Activated T-helper 1 cell treated with anti-CD3 and anti-CD28 coated beads, Interleukin-12 subunit alpha, Interleukin-12 subunit beta, Interleukin-2, Interleukin-4 antibody, amounts not matched to agents 30 ng/mL and 10 ng/mL and 1 ng/mL, durations not matched to agents 14 hours and 24 hours and 36 hours (primary cell): ENCODE measurements around the gene TAF8. TPM values are rescaled to one million over a fixed set of nuclear protein-coding genes. Genes with fewer than 3 reads are reported as not detected.
A peak's percentile ranks its signal among the peaks of the same experiment; 100 is the strongest.
"Not testable (repeated sequence)": the region's sequence is repeated elsewhere in the genome, so short reads cannot be mapped to it uniquely, and the experiment has no call there.

ENCODE experiments used
- DNase-seq: peaks from one replicate; pipeline ENCODE4 v3.0.0; 2021; ENCODE audit warnings: low spot score
- H3K27ac Mint-ChIP-seq: one replicate; pipeline ENCODE4 v1.8.0; 2021; ENCODE audit warnings: mild to moderate bottlenecking, mixed read lengths
- H3K27me3 Mint-ChIP-seq: one replicate; pipeline ENCODE4 v1.8.0; 2022; ENCODE audit warnings: mild to moderate bottlenecking, moderate library complexity, mixed read lengths; ENCODE audit not compliant: insufficient read depth
- H3K36me3 Mint-ChIP-seq: one replicate; pipeline ENCODE4 v1.8.0; 2021; ENCODE audit warnings: low read depth, mixed read lengths
- H3K4me1 Mint-ChIP-seq: one replicate; pipeline ENCODE4 v1.8.0; 2021; ENCODE audit warnings: low read depth, mixed read lengths
- H3K4me3 Mint-ChIP-seq: one replicate; pipeline ENCODE4 v1.8.0; 2021; ENCODE audit warnings: mild to moderate bottlenecking, moderate library complexity, mixed read lengths
- H3K9me3 Mint-ChIP-seq: one replicate; pipeline ENCODE4 v1.8.0; 2021; ENCODE audit warnings: mixed read lengths
- intact Hi-C: fragments of 100-400 bp; cut with micrococcal nuclease; formaldehyde crosslinking; loops from one replicate; pipeline ENCODE4 v1.15.1; 2024
- total RNA-seq: library from RNA; stranded (reverse); gene quantifications from 2 replicates; pipeline ENCODE4 v1.2.3, GENCODE V29; 2022

Gene TAF8
- 36.7 and 38.3 TPM in 2 replicates for total RNA-seq

- intact Hi-C loops, result loop anchor here (1.0 kb wide), 6 partner anchors 11 to 315 kb away; partner anchors contain the start of genes MRPS10, PRICKLE4, TFEB and TOMM6
- Mint-ChIP-seq H3K36me3 (peaks cover 15% of the 10 kb centered on the region), H3K4me1 (peaks cover 58% of the 10 kb centered on the region)
Observed at GRCh38 chr6:42050297-42051267, at the start of gene TAF8. Gene TAF8 (plus strand): TSS chr6:42050524. CDS start chr6:42050542, 18 bp downstream.

GRCh38 chr6:42001506-42001905 is 48.8 kb upstream of the TAF8 start:
- Mint-ChIP-seq H3K9me3 (no peaks in the 10 kb centered on the region), H3K27me3 (no peaks in the 10 kb centered on the region), H3K4me1 (peaks cover 13% of the 10 kb centered on the region), H3K36me3 (peaks cover 14% of the 10 kb centered on the region), H3K27ac (peak overlapping the region; percentile 25), H3K4me3 (no peak overlapping the region)
- DNase-seq, result no peak
- intact Hi-C loops, result no loop called here

More at GRCh38 chr6:42050297-42051267, at the start of gene TAF8:
- DNase-seq, result peak; percentile 87
- no peaks in the 10 kb centered on the region for H3K9me3 Mint-ChIP-seq
- no peaks in the 10 kb centered on the region for H3K27me3 Mint-ChIP-seq
- H3K27ac Mint-ChIP-seq, result peak within 1 kb of the TSS; percentile 92
- H3K4me3 Mint-ChIP-seq, result peak within 1 kb of the TSS; percentile 93

- H3K27ac Mint-ChIP-seq, DNase-seq, H3K9me3 Mint-ChIP-seq, H3K27me3 Mint-ChIP-seq, intact Hi-C loops, H3K4me3 Mint-ChIP-seq: not testable (repeated sequence)
- H3K4me1 Mint-ChIP-seq, result peaks cover 27% of the 10 kb centered on the region
- H3K36me3 Mint-ChIP-seq, result peaks cover 11% of the 10 kb centered on the region
Observed at GRCh38 chr6:42003658-42004057, 46.7 kb upstream of the TAF8 start.

GRCh38 chr6:42007286-42008137 is 42.8 kb upstream of the TAF8 start:
- intact Hi-C loops, result no loop called here
- peaks cover 51% of the 10 kb centered on the region for H3K4me1 Mint-ChIP-seq
- H3K27me3 Mint-ChIP-seq, result no peaks in the 10 kb centered on the region
- peaks cover 6% of the 10 kb centered on the region for H3K36me3 Mint-ChIP-seq
- no peak for DNase-seq
- peak overlapping the region; percentile 83 for H3K27ac Mint-ChIP-seq
- peak overlapping the region; percentile 44 for H3K4me3 Mint-ChIP-seq
- H3K9me3 Mint-ChIP-seq, result no peaks in the 10 kb centered on the region

- H3K4me1 Mint-ChIP-seq, result peaks cover 57% of the 10 kb centered on the region
- H3K36me3 Mint-ChIP-seq, H3K27me3 Mint-ChIP-seq, DNase-seq, H3K9me3 Mint-ChIP-seq, intact Hi-C loops: not testable (repeated sequence)
- H3K27ac Mint-ChIP-seq, result peak overlapping the region; percentile 55
- peak overlapping the region; percentile 22 for H3K4me3 Mint-ChIP-seq
Observed at GRCh38 chr6:42008138-42008528, 42.2 kb upstream of the TAF8 start.

- peaks cover 4% of the 10 kb centered on the region for H3K9me3 Mint-ChIP-seq
- intact Hi-C loops, result loop anchor here (2.0 kb wide), 1 partner anchor 29 kb away; no protein-coding TSS in a partner anchor
- DNase-seq, result no peak
- peak overlapping the region; percentile 87 for H3K27ac Mint-ChIP-seq
- H3K4me1 Mint-ChIP-seq, result peaks cover 69% of the 10 kb centered on the region
- H3K27me3 Mint-ChIP-seq, result no peaks in the 10 kb centered on the region
- peak overlapping the region; percentile 37 for H3K4me3 Mint-ChIP-seq
- peaks cover 14% of the 10 kb centered on the region for H3K36me3 Mint-ChIP-seq
Observed at GRCh38 chr6:42009844-42010184, 40.5 kb upstream of the TAF8 start.

GRCh38 chr6:42010185-42010891 is 40.0 kb upstream of the TAF8 start:
- Mint-ChIP-seq H3K4me1 (peaks cover 72% of the 10 kb centered on the region), H3K9me3 (peaks cover 4% of the 10 kb centered on the region), H3K27ac (peak overlapping the region; percentile 87), H3K36me3 (peaks cover 16% of the 10 kb centered on the region), H3K4me3 (peak overlapping the region; percentile 37), H3K27me3 (no peaks in the 10 kb centered on the region)
- intact Hi-C loops, result loop anchor here (2.0 kb wide), 1 partner anchor 28 kb away; no protein-coding TSS in a partner anchor
- DNase-seq, result no peak

- Mint-ChIP-seq H3K36me3 (peaks cover 16% of the 10 kb centered on the region), H3K4me1 (peaks cover 72% of the 10 kb centered on the region), H3K4me3 (peak overlapping the region; percentile 37), H3K27me3 (no peaks in the 10 kb centered on the region), H3K9me3 (peaks cover 4% of the 10 kb centered on the region), H3K27ac (peak overlapping the region; percentile 87)
- intact Hi-C loops, result loop anchor here (2.0 kb wide), 1 partner anchor 28 kb away; no protein-coding TSS in a partner anchor
- no peak for DNase-seq
Observed at GRCh38 chr6:42010909-42011308, 39.4 kb upstream of the TAF8 start.

GRCh38 chr6:42012501-42013133 is 37.7 kb upstream of the TAF8 start:
- peaks cover 4% of the 10 kb centered on the region for H3K9me3 Mint-ChIP-seq
- no peak overlapping the region for H3K4me3 Mint-ChIP-seq
- no peak for DNase-seq
- peaks cover 75% of the 10 kb centered on the region for H3K4me1 Mint-ChIP-seq
- intact Hi-C loops, result loop anchor here (2.0 kb wide), 1 partner anchor 72 kb away; the partner anchor contains the start of gene CCND3
- H3K27ac Mint-ChIP-seq, result peak overlapping the region; percentile 20
- peaks cover 1% of the 10 kb centered on the region for H3K27me3 Mint-ChIP-seq
- H3K36me3 Mint-ChIP-seq, result peaks cover 16% of the 10 kb centered on the region

- peaks cover 1% of the 10 kb centered on the region for H3K27me3 Mint-ChIP-seq
- no peak overlapping the region for H3K4me3 Mint-ChIP-seq
- peaks cover 71% of the 10 kb centered on the region for H3K4me1 Mint-ChIP-seq
- peak overlapping the region; percentile 20 for H3K27ac Mint-ChIP-seq
- DNase-seq, result no peak
- H3K36me3 Mint-ChIP-seq, result peaks cover 16% of the 10 kb centered on the region
- peaks cover 4% of the 10 kb centered on the region for H3K9me3 Mint-ChIP-seq
- intact Hi-C loops, result loop anchor here (2.0 kb wide), 1 partner anchor 72 kb away; the partner anchor contains the start of gene CCND3
Observed at GRCh38 chr6:42013134-42013516, 37.2 kb upstream of the TAF8 start.

GRCh38 chr6:42017021-42017643 is 33.2 kb upstream of the TAF8 start:
- intact Hi-C loops, result loop anchor here (2.0 kb wide), 2 partner anchors 14 to 40 kb away; no protein-coding TSS in a partner anchor

More at GRCh38 chr6:42017021-42017643, 33.2 kb upstream of the TAF8 start:
- no peak for DNase-seq
- Mint-ChIP-seq H3K9me3 (peaks cover 4% of the 10 kb centered on the region), H3K27me3 (peaks cover 1% of the 10 kb centered on the region), H3K4me3 (peak overlapping the region; percentile 69), H3K4me1 (peaks cover 55% of the 10 kb centered on the region), H3K36me3 (peaks cover 23% of the 10 kb centered on the region), H3K27ac (peak overlapping the region; percentile 90)
